Stimulated activated CD8-positive, alpha-beta memory T cell treated with anti-CD3 and anti-CD28 coated beads, Interleukin-7, amount 100 ng/mL, for 4 hours (primary cell): ENCODE data around the gene UNC13D.

Experiments used
- DNase-seq, 2 donors: peaks; one replicate each; pipeline ENCODE4 v3.0.0-alpha.2; 2020; ENCODE audit warnings: low read depth in 2 of 2

The UNC13D gene

DNA sequence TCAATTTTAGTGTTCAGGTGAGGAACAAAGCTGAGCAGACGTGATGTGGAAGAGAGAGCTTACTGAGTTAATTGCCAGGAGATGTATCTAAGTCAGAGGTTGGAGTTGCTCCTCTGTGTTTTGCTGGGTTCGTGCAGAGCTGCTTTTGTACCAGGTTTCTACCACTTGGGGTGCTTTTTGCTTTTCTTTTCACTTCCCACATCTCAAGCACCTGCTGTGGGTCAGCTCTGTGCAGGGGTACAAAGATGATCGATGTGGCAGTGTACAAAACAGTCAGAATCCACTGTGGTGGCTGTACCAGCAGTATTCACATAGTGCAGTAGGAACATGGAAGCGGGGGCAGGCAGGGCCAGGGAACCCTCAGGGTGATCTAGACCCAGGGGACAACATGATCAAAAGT is 44.8 kb downstream of the UNC13D start:
- DNase-seq, result no peak

DNA sequence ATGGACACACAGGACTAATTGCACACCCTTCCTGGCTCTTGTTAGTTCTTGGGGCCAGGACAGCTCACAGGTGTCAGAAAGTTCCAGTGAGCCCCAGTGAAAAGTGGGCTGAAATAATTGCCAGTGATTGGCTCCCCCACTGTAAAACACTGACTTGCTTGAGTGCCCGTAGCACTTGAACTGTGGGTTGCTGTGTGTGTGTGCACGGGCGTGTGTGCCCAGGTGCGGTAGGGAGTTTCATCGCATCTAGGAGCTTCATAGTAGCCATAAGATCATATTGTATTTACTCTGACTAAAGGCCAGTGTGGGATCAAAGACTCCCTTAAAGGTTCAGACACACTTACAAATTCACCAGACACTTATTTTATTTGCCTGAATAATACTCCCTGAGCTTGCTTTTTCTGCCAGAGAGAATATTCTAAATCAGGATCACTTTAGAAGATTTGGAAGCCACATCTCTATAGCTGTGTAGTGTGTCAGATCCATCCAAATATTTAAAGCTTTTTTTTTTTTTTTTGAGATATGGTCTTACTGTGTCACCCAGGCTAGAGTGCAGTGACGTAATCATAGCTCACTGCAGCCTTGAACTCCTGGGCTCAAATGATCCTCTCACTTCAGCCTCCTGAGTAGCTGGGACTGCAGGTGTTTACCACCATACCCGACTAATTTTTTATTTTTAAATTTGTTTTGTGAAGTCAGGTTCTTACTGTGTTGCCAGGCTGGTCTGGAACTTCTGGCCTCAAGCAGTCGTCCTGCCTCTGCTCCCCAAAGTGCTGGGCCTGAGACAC is 48.2 kb downstream of the UNC13D start:
- no peak for DNase-seq

DNA sequence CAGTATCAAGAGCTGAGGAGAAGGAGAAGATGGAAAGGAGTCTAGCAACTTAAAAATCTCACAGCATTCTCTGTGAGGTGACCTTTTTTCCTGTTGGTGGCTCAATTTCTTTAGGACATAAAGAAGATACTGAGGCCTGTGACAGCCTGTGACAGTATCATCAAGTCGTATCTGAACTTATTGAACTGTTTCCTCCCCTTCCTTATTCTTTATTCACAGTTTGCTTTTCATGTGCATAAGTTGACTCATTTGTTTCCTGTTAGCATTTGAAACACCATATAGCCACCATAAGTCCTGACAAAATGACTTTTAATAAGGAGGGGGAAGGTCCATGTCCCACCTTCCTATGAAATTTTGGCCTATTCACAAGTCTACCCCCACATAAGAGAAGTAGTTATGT is 50.7 kb downstream of the UNC13D start:
- DNase-seq, result no peak

DNA sequence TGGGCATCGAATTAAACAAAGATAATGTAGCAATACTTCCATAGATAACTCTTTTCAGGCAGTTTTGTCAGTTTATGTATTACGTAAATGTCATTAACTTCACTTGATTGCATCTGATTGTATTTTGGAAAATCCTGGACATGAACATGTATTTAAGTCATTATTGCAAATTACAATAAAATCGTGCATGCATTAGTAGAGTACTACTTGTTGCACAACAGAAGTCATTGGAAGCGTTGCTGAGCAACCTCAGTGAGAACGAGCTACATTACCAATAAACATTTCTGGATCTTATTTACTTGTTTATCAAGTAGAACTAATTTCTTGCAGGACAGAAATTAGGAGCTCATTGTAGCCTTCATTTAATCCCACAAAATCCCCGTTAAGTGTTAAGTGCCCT is 53.0 kb downstream of the UNC13D start:
- no peak for DNase-seq

DNA sequence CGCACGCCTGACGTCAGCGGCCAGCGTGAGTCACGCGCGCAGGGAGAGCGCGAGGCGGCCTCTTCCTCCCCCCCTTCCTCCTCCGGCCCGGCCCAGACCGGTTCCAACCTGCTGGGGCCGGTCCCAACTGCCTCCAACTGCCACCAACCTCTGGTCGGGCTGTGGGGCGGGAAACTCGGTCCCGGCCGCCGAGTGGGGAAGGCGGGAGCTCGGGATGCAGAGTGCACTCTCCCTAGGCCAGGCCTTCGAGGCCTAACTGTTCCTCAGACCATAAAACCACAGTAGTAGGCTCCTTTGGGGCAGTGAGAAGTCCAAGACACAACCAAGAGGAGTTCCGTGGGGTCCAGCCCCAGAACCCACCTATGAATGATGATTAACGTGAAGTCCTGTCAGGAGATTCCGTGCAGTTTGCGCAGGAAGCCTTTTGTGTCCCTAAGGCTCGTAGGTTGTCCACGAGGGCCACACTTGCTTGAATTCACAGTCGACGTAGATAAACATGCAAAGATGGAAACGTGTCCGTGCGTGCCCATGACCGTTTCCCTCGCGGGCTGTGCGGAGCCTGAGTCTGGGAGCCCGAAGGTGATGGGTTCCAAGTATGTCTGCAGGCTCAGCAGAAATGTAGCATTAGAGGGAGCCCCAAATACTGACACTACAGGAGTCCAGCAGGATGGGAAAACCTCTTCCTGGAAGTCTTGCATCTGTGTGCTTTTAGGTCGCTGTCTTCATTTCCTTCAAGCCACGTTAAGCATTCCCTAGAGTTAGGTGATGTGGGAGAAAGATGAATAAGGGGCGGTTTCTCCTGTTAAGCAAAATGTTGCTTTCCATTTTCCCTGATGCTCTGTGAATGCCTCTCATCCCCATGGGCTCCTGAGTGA is 59.0 kb downstream of the UNC13D start:
- DNase-seq, result peak; percentile 75 to 87

DNA sequence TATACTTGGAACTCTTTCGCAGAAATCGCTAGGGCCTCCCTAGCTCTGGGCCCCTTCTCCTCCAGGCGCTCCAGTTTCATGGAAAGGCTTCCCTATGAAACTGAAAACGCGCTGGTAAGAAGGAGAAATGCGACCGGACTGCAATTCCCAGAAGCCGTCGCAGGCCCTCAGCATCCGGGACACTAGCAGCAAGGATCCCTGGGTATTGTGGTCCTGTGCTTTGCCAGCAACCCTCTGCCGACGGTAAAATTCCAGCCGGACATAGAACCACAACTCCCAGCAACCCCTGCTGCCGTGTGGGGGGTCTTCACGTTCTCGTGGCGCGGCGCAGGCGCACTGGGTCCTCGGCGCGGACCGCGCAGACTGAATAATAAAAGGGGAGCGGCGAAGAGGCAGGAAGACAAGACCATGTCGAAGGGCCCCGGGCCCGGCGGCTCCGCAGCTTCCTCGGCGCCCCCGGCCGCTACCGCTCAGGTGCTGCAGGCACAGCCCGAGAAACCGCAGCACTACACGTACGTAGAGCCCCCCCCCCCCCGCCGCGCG is 59.7 kb downstream of the UNC13D start, which contains the start of gene UNK:
Gene UNK (plus strand): TSS at position 334 of the 543 bp plus-strand sequence. CDS start 75 bp downstream, at position 409.
- peak; percentile 94 to 96 for DNase-seq

DNA sequence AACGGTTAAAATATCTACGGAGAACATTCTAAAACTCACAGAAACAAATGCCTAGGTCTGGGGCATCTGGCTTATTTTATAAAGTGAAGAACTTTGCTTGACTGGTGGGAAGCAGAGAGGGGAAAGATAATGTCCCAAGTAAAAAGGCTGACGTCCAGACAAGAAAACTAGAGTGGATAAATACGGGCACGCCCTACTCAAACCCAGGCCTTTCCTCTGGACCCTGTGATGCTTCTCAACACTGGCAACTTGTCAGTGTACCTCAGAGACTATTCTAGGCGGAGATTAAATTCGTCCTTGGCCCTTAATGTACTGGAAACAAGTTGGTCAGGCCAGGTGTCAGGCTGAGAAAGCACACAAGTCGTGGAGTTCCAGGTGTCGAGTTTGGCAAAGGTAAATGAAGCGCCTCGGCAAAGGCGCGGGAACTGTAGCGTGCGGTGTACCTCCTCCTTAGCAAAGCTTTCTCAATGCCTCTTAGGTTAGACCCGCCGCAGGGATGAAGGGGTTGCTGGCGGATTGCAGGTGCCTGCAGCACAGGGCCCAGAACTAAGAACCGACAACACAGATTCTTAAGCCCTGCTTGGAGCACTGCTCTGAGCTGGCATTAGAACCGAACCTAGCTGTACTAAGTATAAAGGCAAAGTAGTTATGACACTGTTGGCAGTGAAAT is 60.3 kb downstream of the UNC13D start:
- DNase-seq, result no peak

DNA sequence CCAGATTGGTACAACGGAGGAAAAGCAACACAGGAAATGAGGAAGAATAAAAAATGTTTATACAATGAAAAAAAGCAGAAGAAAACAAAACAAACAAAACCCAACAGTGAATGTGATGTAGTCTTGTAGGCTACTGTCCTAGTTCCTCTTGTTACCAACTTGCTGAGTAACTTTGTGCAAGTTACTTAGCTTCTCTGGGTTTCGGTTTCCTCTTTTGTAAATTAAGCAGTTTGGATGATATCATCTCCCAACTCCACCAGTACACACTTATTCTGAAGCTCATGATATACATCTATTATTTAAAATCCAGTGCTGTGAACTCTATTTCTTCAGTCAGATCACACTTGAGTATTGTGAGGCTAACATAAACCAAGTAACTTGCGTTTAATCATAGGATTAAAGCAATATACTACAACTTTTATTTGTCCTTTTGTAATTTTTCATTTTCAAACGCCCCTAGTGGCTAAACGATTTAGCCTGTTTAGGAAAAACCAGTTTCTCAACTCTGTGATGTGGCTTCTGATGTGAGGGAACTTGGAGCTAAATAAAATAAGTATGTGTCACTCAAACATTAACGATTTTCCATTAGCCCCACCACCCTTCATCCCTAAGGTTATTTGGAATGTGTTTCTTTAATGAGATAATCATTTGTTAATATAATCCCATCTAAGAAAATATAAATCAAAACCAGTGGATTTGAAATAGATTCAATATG is 61.0 kb downstream of the UNC13D start:
- DNase-seq, result no peak

DNA sequence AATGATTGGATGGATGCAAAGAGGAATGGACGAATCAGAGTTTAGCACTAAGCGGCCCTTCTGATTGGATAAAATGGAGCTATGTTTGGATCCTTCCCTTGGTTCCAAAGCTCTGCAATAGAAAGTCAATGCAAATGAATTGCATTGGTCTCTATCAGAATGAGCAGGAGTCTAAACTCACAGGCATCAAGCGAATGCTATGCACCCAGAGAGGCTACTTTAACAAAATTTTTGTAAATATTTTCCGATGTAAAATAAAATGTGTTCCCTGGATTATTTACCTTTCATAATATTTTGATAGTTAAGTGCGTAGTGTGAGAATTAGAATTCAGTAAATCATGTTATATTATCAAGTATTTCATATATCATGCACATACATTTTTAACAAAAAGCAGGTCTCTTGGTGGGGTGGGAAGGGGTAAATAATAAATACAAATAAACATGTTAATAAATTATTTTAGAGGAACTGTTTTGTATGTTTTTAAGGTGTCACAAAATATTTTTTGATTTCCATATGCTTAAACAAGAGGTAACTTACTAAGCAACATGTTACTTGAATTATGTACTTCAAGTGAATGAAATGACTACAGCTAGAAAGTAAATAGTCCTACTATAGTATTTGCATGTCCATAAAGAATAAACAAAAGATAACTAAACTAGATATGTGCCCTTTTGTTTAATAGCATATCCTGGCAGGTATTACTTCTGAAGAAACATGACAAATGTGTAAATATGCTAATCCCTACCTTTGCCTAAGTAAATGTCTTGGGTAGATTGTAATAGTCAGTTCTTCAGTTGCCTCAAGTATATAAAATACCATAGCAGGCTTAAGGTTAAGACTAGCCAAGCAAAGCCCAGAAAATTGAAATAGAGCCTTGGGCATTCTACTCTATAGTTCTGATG is 64.0 kb downstream of the UNC13D start:
- DNase-seq, result no peak

DNA sequence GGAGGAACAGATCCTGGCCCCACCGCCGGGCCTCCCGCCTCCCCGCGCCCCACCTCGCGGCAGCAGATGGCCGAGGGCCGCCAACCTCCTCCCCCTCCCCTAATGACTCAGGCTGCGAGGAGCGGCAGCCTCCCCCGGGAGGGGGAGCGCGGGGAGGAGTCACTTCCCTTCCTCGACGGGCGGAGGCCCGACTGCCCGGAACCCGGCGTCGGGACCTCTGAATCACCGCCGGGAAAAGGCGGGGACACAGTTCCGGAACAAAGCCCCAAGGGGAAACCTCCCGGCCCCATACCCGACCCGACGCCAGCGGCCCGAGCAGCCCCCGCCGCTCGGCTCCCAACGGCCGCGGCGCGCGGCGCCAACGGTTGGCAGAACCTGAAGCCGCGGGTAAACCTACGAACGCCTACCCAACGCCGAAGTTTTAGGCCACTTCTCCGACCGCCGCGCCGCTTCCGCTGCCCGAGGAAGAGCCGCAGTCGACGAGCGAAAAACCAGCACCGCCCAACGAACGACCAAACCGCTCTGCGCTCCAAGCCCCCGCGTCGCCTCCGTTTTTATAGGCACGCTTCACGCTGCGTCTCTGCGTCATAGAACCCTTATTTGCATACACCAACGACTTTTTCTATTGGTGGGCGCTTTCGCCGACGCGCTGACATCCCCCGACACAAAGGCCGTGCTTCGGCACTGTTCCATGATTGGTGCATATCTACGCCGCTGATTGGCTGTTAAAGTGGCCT is 64.8 kb downstream of the UNC13D start:
- DNase-seq, result peak; percentile 92 to 95

DNA sequence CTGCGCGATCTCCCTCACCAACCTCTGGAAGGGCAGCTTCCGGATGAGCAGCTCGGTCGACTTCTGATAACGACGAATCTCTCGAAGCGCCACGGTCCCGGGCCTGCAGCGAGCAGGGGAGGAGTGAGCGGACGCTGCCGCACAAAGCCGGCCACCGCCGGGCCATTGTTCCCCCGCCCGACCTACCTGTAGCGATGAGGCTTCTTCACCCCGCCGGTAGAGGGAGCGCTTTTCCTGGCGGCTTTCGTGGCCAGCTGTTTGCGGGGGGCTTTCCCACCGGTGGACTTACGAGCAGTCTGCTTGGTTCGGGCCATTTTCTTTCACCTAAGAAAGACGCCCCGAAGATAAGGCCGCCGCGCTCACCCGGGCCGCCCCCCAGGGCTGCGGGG is 65.3 kb downstream of the UNC13D start:
- DNase-seq, result no peak

DNA sequence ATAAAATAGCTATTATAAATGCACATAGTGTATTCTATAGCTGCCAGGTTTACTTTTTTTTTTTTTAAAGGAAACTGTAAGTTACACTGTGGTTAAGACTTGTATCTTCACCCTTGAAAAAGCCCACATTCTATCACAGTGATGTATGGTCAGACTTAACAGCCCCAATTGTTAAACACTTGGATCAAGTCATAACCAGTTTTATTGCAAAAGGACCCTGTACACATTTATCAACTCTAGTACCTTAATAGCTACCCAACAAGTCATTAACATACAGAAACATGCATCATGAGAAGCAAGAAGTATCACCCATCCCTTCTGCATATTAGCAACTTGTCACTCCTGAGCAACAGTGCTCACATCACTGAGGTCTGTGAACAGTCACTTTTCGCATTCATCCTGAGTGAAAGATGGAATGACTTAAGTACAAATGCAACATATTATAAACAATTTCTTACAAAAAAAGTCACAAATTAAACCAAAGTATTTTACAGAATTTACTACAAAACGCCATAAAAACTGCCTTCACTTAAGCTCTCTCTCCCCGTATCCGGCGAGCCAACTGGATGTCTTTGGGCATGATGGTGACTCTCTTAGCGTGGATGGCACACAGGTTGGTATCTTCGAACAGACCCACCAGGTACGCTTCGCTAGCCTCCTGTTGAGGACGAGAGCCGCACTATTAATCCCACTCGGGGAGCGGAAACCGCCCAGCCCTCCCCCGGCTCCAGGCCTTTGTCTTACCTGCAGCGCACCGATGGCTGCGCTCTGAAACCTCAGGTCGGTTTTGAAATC is 65.9 kb downstream of the UNC13D start:
- peak in 1 of 2 donors; percentile 13 for DNase-seq

DNA sequence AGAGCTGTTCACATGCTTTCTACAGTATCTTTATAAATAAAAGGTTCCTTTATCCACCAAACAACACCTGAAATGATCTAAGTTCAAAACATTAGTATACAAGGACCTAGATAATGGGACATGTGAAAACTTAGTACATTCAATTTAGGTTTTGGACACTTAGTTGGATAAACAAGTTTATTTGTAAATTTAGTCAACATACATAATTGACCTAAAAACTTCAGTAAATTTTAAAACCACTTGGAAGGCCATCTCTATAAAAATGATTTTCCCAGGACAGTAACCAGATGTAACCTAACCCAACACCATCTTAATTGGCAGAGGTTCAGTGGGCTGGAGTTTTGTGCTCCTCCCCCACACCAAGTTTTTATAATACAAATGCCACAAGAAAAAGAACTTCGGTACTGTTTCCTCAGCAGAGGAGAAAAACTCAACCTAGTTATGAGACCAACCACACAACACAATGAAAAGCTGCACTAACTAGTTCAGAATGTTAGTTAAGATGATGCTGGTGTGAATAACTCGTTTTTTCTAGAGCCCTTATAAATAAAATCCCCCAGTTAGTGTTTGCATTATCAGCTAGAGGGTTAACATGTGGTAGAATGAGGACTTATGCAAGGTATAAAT is 66.8 kb downstream of the UNC13D start:
- DNase-seq, result no peak
